Activated B cell treated with CpG ODN at 0.5 μM for 24 hours (primary cell): Measurements from ENCODE around the gene ZP1. TPM values are rescaled to one million over a fixed set of nuclear protein-coding genes. Genes with fewer than 3 reads are reported as not detected.

ENCODE experiments used
- ATAC-seq: fragments of 200-7000 bp; cut with Tn5 transposase; one replicate; pipeline ENCODE4 v1.10.0; 2021; ENCODE audit warnings: low read depth, mild to moderate bottlenecking, moderate library complexity
- CTCF ChIA-PET: fragments of 350-600 bp; sonication (Branson Sonifier 250); formaldehyde crosslinking; loops from one replicate; lab custom pipeline; 2021; ENCODE audit warnings: antibody characterized with exemption; lab: Charles Lee
- POLR2A ChIA-PET: fragments of 350-600 bp; sonication (Branson Sonifier 250); formaldehyde crosslinking; loops from one replicate; lab custom pipeline; 2021; ENCODE audit warnings: antibody characterized with exemption; lab: Charles Lee
- DNase-seq: peaks from one replicate; pipeline ENCODE4 v3.0.0; 2022
- H3K27ac Mint-ChIP-seq: one replicate; pipeline ENCODE4 v1.8.0; 2020; ENCODE audit warnings: mixed read lengths
- H3K27me3 Mint-ChIP-seq: one replicate; pipeline ENCODE4 v1.8.0; 2021; ENCODE audit warnings: mixed read lengths
- H3K36me3 Mint-ChIP-seq: one replicate; pipeline ENCODE4 v1.8.0; 2021; ENCODE audit warnings: low read depth, mixed read lengths
- H3K4me1 Mint-ChIP-seq: one replicate; pipeline ENCODE4 v1.8.0; 2021; ENCODE audit warnings: mixed read lengths
- H3K4me3 Mint-ChIP-seq: one replicate; pipeline ENCODE4 v1.8.0; 2020; ENCODE audit warnings: mild to moderate bottlenecking, mixed read lengths
- H3K9me3 Mint-ChIP-seq: one replicate; pipeline ENCODE4 v1.8.0; 2020; ENCODE audit warnings: mixed read lengths
- intact Hi-C: fragments of 100-400 bp; cut with micrococcal nuclease; formaldehyde crosslinking; loops from one replicate; pipeline ENCODE4 v1.15.1; 2024
- total RNA-seq: library from RNA; stranded (reverse); gene quantifications from 2 replicates; pipeline ENCODE4 v1.2.3, GENCODE V29; 2022
- TF ChIP-seq, protein P1 (sequence below): fragments of 200-600 bp; IDR thresholded peaks from one replicate; pipeline ENCODE4 v1.8.0; 2022; ENCODE audit warnings: antibody characterized with exemption, mild to moderate bottlenecking

The ZP1 gene
- total RNA-seq, 1 donor from 2014 or later: not detected

DNA sequence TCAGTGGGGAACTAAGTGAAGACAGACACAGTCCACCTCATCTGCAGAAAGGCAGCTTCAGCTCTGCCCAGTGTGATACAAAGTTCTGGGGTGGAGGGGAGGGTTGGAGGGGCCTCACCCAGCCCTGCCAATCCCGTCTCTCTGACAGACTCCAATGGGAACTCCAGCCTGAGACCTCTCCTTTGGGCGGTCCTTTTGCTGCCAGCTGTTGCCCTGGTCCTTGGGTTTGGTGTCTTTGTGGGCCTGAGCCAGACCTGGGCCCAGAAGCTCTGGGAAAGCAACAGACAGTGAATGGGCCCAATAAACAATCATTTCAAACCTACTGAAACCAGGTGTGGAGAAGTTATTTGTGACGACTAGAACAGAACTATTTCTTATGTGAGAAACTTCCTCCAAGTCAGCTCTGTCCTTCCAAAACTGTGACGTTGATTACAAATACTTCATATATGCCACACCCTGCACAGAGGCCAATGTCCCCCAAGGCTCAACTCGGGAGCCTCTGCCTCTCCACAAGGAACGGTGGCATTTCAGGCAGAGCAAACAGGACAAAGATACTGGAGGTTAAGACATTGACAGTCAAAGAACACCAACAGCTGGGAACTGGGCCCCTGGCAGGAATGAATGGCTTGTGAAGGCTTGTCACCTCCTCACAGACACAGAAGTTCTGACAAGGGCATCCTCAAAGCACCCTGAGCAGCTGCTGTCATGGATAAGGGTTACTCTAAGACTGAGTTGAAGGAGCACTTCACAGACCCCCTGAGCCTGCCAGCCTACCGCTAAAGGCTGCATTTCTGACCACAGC, 8.2 kb downstream of the ZP1 start:
- Mint-ChIP-seq H3K36me3 (peaks cover 31% of the 10 kb centered on the region), H3K27me3 (no peaks in the 10 kb centered on the region), H3K9me3 (no peaks in the 10 kb centered on the region)

DNA sequence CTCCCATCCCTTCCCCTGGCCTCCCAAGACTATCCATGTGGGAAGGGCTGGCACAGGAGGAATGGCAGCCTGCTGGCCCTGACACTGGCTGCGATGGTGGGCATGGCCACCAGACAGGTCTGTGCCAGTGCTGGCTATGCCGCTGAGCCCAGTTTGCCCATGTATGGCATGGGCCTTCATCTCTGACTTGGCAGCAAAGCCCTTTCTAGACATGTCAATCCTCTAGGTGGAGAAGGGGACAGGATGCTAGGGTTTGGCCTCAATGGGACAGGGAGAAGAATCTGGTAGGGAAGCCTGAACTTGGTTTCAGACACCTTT, 8.8 kb downstream of the ZP1 start:
- DNase-seq: no peak
- POLR2A ChIA-PET: no interaction called here
- CTCF ChIA-PET: no interaction called here
- no peaks in the 10 kb centered on the region for H3K9me3 Mint-ChIP-seq
- peaks cover 37% of the 10 kb centered on the region for H3K36me3 Mint-ChIP-seq
- H3K4me3 Mint-ChIP-seq: no peak overlapping the region
- H3K27ac Mint-ChIP-seq: no peak overlapping the region
- intact Hi-C loops: no loop called here
- TF ChIP-seq, protein P1, sequence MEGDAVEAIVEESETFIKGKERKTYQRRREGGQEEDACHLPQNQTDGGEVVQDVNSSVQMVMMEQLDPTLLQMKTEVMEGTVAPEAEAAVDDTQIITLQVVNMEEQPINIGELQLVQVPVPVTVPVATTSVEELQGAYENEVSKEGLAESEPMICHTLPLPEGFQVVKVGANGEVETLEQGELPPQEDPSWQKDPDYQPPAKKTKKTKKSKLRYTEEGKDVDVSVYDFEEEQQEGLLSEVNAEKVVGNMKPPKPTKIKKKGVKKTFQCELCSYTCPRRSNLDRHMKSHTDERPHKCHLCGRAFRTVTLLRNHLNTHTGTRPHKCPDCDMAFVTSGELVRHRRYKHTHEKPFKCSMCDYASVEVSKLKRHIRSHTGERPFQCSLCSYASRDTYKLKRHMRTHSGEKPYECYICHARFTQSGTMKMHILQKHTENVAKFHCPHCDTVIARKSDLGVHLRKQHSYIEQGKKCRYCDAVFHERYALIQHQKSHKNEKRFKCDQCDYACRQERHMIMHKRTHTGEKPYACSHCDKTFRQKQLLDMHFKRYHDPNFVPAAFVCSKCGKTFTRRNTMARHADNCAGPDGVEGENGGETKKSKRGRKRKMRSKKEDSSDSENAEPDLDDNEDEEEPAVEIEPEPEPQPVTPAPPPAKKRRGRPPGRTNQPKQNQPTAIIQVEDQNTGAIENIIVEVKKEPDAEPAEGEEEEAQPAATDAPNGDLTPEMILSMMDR: no peak
- no peak for ATAC-seq
- no peaks in the 10 kb centered on the region for H3K4me1 Mint-ChIP-seq
- no peaks in the 10 kb centered on the region for H3K27me3 Mint-ChIP-seq

More for the DNA sequence above, 8.2 kb downstream of the ZP1 start:
- intact Hi-C loops: no loop called here
- H3K4me1 Mint-ChIP-seq: no peaks in the 10 kb centered on the region
- DNase-seq (no peak), ATAC-seq (no peak)
- no peak overlapping the region for H3K4me3 Mint-ChIP-seq
- POLR2A ChIA-PET: no interaction called here
- CTCF ChIA-PET: no interaction called here
- no peak overlapping the region for H3K27ac Mint-ChIP-seq
- TF ChIP-seq, protein P1: no peak

DNA sequence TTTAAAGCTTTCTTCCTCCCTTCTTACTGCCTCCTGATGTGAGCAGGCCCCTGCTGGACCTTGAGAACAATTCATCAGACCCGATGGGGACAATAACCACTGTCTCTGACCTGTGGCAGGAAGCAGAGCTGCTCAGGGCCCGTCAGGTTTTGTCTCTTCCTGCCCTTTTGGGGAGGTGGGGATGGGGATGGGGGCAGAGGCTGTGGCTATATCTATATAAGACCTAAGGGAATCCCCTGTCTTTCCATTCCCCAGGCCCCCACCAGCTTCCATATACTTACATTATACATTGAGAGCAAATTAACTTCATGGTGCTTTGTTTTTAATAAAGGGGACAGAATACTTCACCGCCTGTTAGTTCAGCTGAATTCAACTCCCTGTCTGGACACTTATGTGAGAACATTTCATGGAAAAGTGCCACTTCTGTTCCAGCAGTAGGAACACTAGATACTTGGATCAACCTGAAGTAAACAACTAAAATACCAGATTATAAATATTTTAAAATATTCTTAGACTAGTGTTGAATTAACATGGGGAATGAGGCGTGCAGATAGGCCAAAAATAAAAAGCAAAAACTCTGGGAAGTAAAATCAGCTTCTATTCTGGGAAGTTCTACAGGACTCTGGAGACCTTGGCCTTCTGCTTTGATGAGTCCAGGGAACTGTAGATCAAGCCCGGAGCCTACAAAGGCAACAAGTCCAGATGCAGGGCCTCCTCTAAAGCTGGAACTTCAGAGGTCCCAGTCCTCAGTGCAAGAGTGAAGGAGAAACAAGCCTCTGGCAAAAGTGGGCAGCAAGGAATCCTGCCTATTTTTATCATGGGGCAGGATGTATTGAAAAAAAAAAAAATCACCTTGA, 11.1 kb downstream of the ZP1 start:
- intact Hi-C loops: no loop called here
- ChIA-PET POLR2A (no interaction called here), CTCF (no interaction called here)
- H3K27me3 Mint-ChIP-seq: no peaks in the 10 kb centered on the region
- H3K36me3 Mint-ChIP-seq: peaks cover 55% of the 10 kb centered on the region
- ATAC-seq (no peak), DNase-seq (no peak)
- TF ChIP-seq, protein P1: no peak
- H3K4me1 Mint-ChIP-seq: no peaks in the 10 kb centered on the region
- no peaks in the 10 kb centered on the region for H3K9me3 Mint-ChIP-seq
- H3K4me3 Mint-ChIP-seq: no peak overlapping the region
- no peak overlapping the region for H3K27ac Mint-ChIP-seq

DNA sequence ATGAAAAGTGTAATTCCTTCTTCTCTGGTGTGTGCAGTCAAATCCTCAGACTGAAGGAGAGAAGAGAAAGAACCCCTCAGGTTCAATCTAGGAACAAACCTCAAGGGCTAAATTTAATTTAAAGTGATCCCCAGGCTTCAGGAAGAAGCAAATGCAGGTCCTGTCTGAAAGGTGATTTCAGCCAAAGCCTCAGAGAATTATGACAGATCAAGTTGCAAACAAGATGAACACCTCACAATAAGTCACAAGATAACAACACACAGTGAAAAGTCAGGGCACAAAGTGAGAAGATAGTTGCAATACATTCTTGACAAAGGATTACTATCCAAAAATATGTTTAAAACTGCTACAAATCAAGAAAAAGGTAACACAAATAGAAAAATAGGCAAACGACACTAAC, 11.8 kb downstream of the ZP1 start:
- Mint-ChIP-seq H3K27ac (no peak overlapping the region), H3K4me1 (no peaks in the 10 kb centered on the region), H3K4me3 (no peak overlapping the region), H3K27me3 (no peaks in the 10 kb centered on the region), H3K36me3 (peaks cover 58% of the 10 kb centered on the region), H3K9me3 (no peaks in the 10 kb centered on the region)
- ATAC-seq: no peak
- POLR2A ChIA-PET: no interaction called here
- TF ChIP-seq, protein P1: no peak
- DNase-seq: no peak
- intact Hi-C loops: no loop called here
- CTCF ChIA-PET: no interaction called here

DNA sequence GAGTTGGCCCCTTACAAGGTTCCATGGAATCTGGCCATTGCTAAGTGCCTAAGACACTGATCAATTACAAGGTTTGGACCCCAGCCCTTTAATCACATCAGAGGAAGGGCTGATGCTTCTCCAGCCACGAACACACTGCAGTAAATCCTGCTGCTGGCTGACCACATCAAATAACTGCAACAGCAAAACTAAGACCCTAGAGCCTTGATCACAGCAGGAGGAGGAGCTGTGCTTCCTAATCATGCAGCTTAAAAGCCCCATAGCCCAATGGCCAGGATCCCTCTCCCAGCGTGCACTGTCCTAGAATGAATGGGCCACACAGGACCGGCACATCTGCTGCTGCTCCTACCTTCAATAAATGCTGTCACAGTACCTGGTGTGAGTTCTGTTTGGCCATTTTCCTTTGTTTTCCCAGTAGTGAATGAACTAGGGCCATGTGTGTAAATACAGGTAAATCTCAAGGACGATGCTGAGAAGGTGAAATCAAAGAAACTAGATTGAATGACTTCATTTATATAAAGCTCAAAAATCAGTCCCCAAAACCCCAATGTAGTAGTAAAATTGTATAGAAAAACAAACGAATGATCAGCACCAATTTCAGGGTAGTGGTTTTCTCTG, 12.7 kb downstream of the ZP1 start:
- H3K27ac Mint-ChIP-seq: no peak overlapping the region
- intact Hi-C loops: no loop called here
- no peaks in the 10 kb centered on the region for H3K4me1 Mint-ChIP-seq
- ATAC-seq: no peak
- no peak for DNase-seq
- no peak overlapping the region for H3K4me3 Mint-ChIP-seq
- POLR2A ChIA-PET: no interaction called here
- TF ChIP-seq, protein P1: no peak
- peaks cover 63% of the 10 kb centered on the region for H3K36me3 Mint-ChIP-seq
- no peaks in the 10 kb centered on the region for H3K27me3 Mint-ChIP-seq
- H3K9me3 Mint-ChIP-seq: no peaks in the 10 kb centered on the region
- CTCF ChIA-PET: no interaction called here
